Astrocyte of the cerebellum (primary cell): ENCODE results near the gene TMEM131L.

Experiments used
- DNase-seq: peaks from one replicate; pipeline ENCODE4 v3.0.0-alpha.2; 2011; ENCODE audit warnings: low read depth
- H3K4me3 ChIP-seq: 2 replicates; pipeline ENCODE4 v1.5.1; 2011; ENCODE audit warnings: mild to moderate bottlenecking, low read depth, low read length, moderate library complexity
- CTCF ChIP-seq: IDR thresholded peaks from 2 replicates; pipeline ENCODE4 v1.5.1; 2012; ENCODE audit warnings: low read length, low read depth, moderate library complexity, mild to moderate bottlenecking; ENCODE audit errors: missing control alignments
- in situ Hi-C: cut with HindIII; loops from 2 replicates; pipeline ENCODE4 v1.10.0; 2017; ENCODE audit warnings: low sequenced_read_pairs

The TMEM131L gene

DNA sequence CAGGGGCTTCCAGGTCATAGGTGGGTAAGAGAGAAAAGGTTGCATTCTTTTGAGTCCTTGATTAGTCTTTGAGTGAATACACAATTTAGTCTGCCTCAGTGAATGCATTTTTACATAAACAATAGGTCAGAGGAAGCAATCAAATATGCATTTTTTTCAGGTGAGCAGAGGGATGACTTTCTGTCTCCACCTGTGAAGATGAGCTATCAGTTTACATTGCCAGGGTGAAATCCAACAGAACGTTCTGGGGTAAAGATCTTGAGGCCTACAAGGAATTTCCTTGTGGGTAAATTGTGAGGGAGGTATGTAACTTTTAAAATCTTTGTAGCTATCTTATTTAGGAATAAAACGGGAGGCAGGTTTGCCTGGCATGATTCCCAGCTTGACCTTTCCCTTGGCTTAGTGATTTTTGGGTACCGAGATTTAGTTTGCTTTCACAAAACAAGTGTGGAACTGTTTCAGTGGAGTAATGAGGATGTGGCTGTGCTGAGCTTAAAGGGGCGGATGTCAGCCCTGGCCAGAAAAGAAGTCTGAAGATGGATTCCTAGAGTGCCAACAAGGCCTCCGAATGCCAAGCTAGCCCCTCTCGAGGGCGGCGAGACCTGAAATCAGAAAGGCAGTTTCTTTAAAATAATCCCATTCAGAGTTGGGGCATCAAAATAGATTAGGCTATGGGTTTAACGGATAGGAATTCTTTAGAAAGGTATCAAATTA is 29.5 kb downstream of the TMEM131L start:
- H3K4me3 ChIP-seq: no peak overlapping the region
- in situ Hi-C loops: no loop called here
- TF ChIP-seq CTCF: no peak
- DNase-seq: no peak

- in situ Hi-C loops: no loop called here
- no peak overlapping the region for H3K4me3 ChIP-seq
- no peak for TF ChIP-seq CTCF
- no peak for DNase-seq
These were observed 31.0 kb downstream of the TMEM131L start for GRCh38 chr4:153497091-153497531.

DNA sequence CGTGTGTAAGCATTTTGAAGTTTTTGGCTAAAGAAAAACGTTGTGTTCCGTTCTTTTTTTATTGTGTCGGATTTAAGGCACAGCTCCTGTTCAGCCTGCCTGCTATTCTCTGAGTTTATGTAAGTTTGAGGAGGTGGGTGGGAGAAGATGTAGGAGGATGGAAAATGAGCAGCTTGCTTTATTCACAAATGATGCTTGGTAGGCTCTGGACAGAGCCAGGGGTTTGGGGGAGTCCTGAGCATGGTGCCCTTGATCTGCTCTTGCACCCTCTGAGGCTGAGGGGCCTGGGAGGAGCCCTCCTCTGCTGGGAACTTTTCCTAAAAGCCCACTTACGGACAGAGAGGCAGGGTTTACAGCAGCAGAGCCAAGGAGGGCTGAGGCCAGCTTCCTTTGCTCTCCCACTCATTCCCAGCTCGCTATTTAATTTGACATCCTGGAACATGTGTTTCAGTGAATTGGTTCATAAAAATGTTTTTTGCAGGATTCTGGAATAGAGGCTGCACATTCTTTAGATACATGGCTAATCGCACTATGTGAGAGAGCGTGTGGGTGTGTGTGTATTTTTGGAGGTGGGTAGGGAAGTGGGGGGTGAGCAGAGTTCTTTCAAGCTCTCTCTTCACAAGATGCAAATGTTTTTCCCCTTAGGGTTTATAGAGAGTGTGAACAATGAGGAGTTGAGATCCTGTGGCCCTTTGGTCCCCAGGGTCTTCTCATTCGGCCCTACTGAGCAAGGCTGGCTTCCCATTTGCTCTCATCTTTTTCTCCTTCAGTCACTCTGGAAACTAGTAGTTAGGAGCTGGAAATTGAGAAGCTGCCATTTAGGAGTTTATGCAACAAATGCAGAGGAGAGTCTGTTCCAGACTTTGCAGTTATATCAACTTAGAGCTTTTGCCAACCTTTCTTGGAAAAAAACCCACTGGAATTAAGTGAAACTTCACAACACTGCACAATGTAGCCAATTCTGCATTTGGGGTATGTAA is 32.1 kb downstream of the TMEM131L start:
- no peak for TF ChIP-seq CTCF
- DNase-seq: no peak
- no peak overlapping the region for H3K4me3 ChIP-seq
- in situ Hi-C loops: no loop called here

- no peak overlapping the region for H3K4me3 ChIP-seq
- TF ChIP-seq CTCF: no peak
- in situ Hi-C loops: no loop called here
- no peak for DNase-seq
These were observed 32.8 kb downstream of the TMEM131L start for GRCh38 chr4:153499005-153499404.

DNA sequence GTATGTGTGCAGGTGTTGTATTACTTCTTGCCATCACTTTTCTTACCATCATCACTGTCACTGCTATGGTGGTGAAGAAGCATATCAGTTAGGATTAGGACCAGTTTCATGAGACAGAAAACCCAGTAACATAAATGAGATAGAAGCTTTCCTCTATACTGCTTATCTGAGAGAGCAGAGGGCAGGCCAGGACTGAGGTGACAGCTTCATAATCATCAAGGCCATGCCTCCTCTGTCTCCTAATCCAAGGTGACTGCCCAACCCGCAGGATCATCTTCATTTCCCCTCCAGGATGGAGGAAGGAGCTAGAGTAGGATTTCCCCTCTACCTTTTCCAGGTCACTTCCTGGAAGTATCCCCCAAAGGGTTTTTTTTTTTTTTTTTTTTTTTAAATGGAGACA is 35.4 kb downstream of the TMEM131L start:
- no peak for TF ChIP-seq CTCF
- no peak for DNase-seq
- H3K4me3 ChIP-seq: no peak overlapping the region
- in situ Hi-C loops: no loop called here

DNA sequence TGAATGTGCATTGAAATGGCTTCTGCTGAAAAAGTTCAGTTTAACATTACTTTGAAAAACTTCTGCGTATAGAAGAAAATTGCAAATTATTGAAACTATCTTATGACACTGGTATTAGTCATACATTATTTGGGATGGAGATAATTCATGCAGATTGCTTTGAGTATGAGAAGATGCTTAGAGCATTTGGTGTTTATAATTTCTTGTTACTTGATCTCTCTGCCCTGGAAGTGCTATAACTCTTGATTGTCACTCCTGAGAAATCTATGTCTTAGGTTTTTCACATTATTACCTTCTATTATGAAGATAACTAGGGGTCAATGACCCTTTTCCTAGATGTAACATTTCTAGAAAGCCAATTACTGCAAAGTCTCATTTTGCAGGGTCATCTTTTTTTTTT is 36.4 kb downstream of the TMEM131L start:
- DNase-seq: no peak
- in situ Hi-C loops: no loop called here
- TF ChIP-seq CTCF: no peak
- H3K4me3 ChIP-seq: no peak overlapping the region
